Measurements from ENCODE around the gene DIAPH1. TPM values are rescaled to one million over a fixed set of nuclear protein-coding genes. Genes with fewer than 3 reads are reported as not detected.

The DIAPH1 gene
- total RNA-seq, 1 experiment from 2014 or later: 117 TPM

- no peaks in the 10 kb centered on the region for H4K20me1 ChIP-seq (ENCODE audit: control insufficient read depth, insufficient read depth, insufficient read length)
- no peak overlapping the region for H3K14ac ChIP-seq (ENCODE audit: insufficient read depth, low read length)
- no peaks in the 10 kb centered on the region for H3K79me1 ChIP-seq (ENCODE audit: insufficient read depth, low read depth, low read length, poor library complexity, severe bottlenecking)
- no peak overlapping the region for H2AK5ac ChIP-seq (ENCODE audit: insufficient read length, low read length)
- H4K8ac ChIP-seq (replicated peaks; ENCODE audit: insufficient read length, low read depth, low read length): no peak overlapping the region
- no peak overlapping the region for H2AFZ ChIP-seq (ENCODE audit: low read length)
- no peak overlapping the region for H2BK5ac ChIP-seq (ENCODE audit: insufficient read length, low read length)
- no peak overlapping the region for H3K4ac ChIP-seq (ENCODE audit: low read depth, low read length)
- H3T11ph ChIP-seq (ENCODE audit: low read length): no peak overlapping the region
- H3K18ac ChIP-seq (ENCODE audit: insufficient read length, low read depth, low read length): no peak overlapping the region
- no peak overlapping the region for H4K91ac ChIP-seq (ENCODE audit: insufficient read length, low read depth, low read length)
- H3K4me1 ChIP-seq (ENCODE audit: insufficient read depth, low read length): peaks cover 4% of the 10 kb centered on the region; the same call in 1 of the 2 replicates
- DNase-seq: no peak
- no peak overlapping the region for H4K5ac ChIP-seq (ENCODE audit: insufficient read length, low read depth, low read length)
- no peaks in the 10 kb centered on the region for H3K79me2 ChIP-seq (ENCODE audit: insufficient read depth, low read length)
- H3K27ac ChIP-seq (ENCODE audit: insufficient read length, low read depth, low read length): no peak overlapping the region
- no peaks in the 10 kb centered on the region for H3K27me3 Mint-ChIP-seq (ENCODE audit: low read depth)
- no peak overlapping the region for H3K4me2 ChIP-seq (ENCODE audit: insufficient read depth, insufficient read length, low read length)
- no peaks in the 10 kb centered on the region for H3K9me3 Mint-ChIP-seq
- H3K9me3 ChIP-seq (ENCODE audit: control insufficient read depth, low read depth, low read length): no peaks in the 10 kb centered on the region
- H2BK15ac ChIP-seq (ENCODE audit: low read depth, low read length): no peak overlapping the region
- H3K56ac ChIP-seq (ENCODE audit: insufficient read length, low read depth, low read length): no peak overlapping the region
- H3K9ac ChIP-seq (ENCODE audit: extremely low read depth, insufficient read length, low read length): no peak overlapping the region
- TF ChIP-seq CTCF (conservative IDR thresholded peaks at IDR 0.05): no peak
- H3K4me3 Mint-ChIP-seq: no peak overlapping the region
- H3K23me2 ChIP-seq (ENCODE audit: insufficient read length, low read depth, low read length, poor library complexity, severe bottlenecking): no peaks in the 10 kb centered on the region
- no CpG with 5 or more reads among the region's 4 CpGs for WGBS (ENCODE audit: extremely low coverage, insufficient read length, low lambda C conversion rate)
- H3K4me1 Mint-ChIP-seq: peaks cover 23 to 25% of the 10 kb centered on the region in 2 experiments
- no peak overlapping the region for H2BK12ac ChIP-seq (ENCODE audit: insufficient read length, low read depth, low read length)
- H3K27ac Mint-ChIP-seq: no peak overlapping the region; a peak in 1 of 7 replicates
- no peak overlapping the region for H2BK120ac ChIP-seq (ENCODE audit: low read depth, low read length, poor library complexity, severe bottlenecking)
- H3K27me3 ChIP-seq (ENCODE audit: insufficient read depth, low read length): no peaks in the 10 kb centered on the region
- no peak overlapping the region for H2BK20ac ChIP-seq (ENCODE audit: low read depth, low read length, poor library complexity, severe bottlenecking)
- H3K23ac ChIP-seq (ENCODE audit: insufficient read length, low read depth, low read length): no peak overlapping the region
- H3K36me3 Mint-ChIP-seq (ENCODE audit: insufficient read depth in 1 of 3, low read depth in 3 of 3): peaks cover 0 to 10% (median 0%) of the 10 kb centered on the region in 3 experiments; a peak in 3 of 7 replicates
These were observed 114.6 kb downstream of the DIAPH1 start for GRCh38 chr5:141504216-141504615.

All from H9 (cell line).